Measurements from ENCODE around the gene ABCA4. TPM values are rescaled to one million over a fixed set of nuclear protein-coding genes. Genes with fewer than 3 reads are reported as not detected.

ABCA4 gene
- total RNA-seq, 1 experiment from 2014 or later: 1.5 TPM

GRCh38 chr1:94143809-94144176 lies 22.8 kb upstream of the ABCA4 start:
- Histone ChIP-seq H3K9me3 (ENCODE audit: control insufficient read depth, insufficient read depth, low read depth, low read length) (no peaks in the 10 kb centered on the region), H3K27ac (ENCODE audit: low read length) (peak overlapping the region; percentile 44; the same call in 1 of the 2 replicates), H3K36me3 (ENCODE audit: control insufficient read depth, insufficient read depth, low read length) (no peaks in the 10 kb centered on the region), H3K4me1 (ENCODE audit: control insufficient read depth, insufficient read depth, low read length) (peaks cover 7% of the 10 kb centered on the region), H3K4me3 (ENCODE audit: low read depth in 2 of 2, low read length in 2 of 2) (no peak overlapping the region), H3K27me3 (ENCODE audit: control insufficient read depth, insufficient read depth, low read length) (no peaks in the 10 kb centered on the region)
- ATAC-seq: no peak
- in situ Hi-C loops (cut with HindIII; ENCODE audit: low pct_unique_long_range_greater_than_20kb, low sequenced_read_pairs) (loop anchor here (10.0 kb wide), 1 partner anchor 69 kb away; no protein-coding TSS in a partner anchor), intact Hi-C loops (cut with micrococcal nuclease; ENCODE audit: unreplicated experiment) (no loop called here)
- ChIA-PET POLR2A (no interaction called here), CTCF (no interaction called here)
- no TSS peak for BruUV-seq (replicated peaks)
- DNase-seq (ENCODE audit: low read depth, low spot score): no peak
- TF ChIP-seq POLR2AphosphoS5 (IDR thresholded peaks at IDR 0.05; ENCODE audit: low read depth, low read length): no peak
- TF ChIP-seq, protein P1, sequence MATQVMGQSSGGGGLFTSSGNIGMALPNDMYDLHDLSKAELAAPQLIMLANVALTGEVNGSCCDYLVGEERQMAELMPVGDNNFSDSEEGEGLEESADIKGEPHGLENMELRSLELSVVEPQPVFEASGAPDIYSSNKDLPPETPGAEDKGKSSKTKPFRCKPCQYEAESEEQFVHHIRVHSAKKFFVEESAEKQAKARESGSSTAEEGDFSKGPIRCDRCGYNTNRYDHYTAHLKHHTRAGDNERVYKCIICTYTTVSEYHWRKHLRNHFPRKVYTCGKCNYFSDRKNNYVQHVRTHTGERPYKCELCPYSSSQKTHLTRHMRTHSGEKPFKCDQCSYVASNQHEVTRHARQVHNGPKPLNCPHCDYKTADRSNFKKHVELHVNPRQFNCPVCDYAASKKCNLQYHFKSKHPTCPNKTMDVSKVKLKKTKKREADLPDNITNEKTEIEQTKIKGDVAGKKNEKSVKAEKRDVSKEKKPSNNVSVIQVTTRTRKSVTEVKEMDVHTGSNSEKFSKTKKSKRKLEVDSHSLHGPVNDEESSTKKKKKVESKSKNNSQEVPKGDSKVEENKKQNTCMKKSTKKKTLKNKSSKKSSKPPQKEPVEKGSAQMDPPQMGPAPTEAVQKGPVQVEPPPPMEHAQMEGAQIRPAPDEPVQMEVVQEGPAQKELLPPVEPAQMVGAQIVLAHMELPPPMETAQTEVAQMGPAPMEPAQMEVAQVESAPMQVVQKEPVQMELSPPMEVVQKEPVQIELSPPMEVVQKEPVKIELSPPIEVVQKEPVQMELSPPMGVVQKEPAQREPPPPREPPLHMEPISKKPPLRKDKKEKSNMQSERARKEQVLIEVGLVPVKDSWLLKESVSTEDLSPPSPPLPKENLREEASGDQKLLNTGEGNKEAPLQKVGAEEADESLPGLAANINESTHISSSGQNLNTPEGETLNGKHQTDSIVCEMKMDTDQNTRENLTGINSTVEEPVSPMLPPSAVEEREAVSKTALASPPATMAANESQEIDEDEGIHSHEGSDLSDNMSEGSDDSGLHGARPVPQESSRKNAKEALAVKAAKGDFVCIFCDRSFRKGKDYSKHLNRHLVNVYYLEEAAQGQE (IDR thresholded peaks at IDR 0.05; ENCODE audit: insufficient read depth in 1 of 2, low read depth in 2 of 2, low read length in 1 of 2): no peak
- no peak for TF ChIP-seq TCF7L2 (IDR thresholded peaks at IDR 0.05; ENCODE audit: low read depth, low read length)
- no peak for TF ChIP-seq CTCF (IDR thresholded peaks at IDR 0.05)
- no peak for TF ChIP-seq SIN3A (IDR thresholded peaks at IDR 0.05; ENCODE audit: borderline replicate concordance, insufficient read depth, low read depth, low read length)

GRCh38 chr1:94143173-94143808 lies 22.3 kb upstream of the ABCA4 start:
- no TSS peak for BruUV-seq (replicated peaks)
- Histone ChIP-seq H3K9me3 (ENCODE audit: control insufficient read depth, insufficient read depth, low read depth, low read length) (no peaks in the 10 kb centered on the region), H3K27me3 (ENCODE audit: control insufficient read depth, insufficient read depth, low read length) (no peaks in the 10 kb centered on the region), H3K36me3 (ENCODE audit: control insufficient read depth, insufficient read depth, low read length) (no peaks in the 10 kb centered on the region), H3K4me3 (ENCODE audit: low read depth in 2 of 2, low read length in 2 of 2) (no peak overlapping the region), H3K4me1 (ENCODE audit: control insufficient read depth, insufficient read depth, low read length) (peaks cover 7% of the 10 kb centered on the region), H3K27ac (ENCODE audit: low read length) (peak overlapping the region; percentile 59; the same call in 1 of the 2 replicates)
- intact Hi-C loops (cut with micrococcal nuclease; ENCODE audit: unreplicated experiment): no loop called here
- in situ Hi-C loops (cut with HindIII; ENCODE audit: low pct_unique_long_range_greater_than_20kb, low sequenced_read_pairs): loop anchor here (10.0 kb wide), 1 partner anchor 68 kb away; no protein-coding TSS in a partner anchor
- ChIA-PET POLR2A (no interaction called here), CTCF (no interaction called here)
- TF ChIP-seq TCF7L2 (IDR thresholded peaks at IDR 0.05; ENCODE audit: low read depth, low read length) (no peak), POLR2AphosphoS5 (IDR thresholded peaks at IDR 0.05; ENCODE audit: low read depth, low read length) (no peak), SIN3A (IDR thresholded peaks at IDR 0.05; ENCODE audit: borderline replicate concordance, insufficient read depth, low read depth, low read length) (no peak), CTCF (IDR thresholded peaks at IDR 0.05) (no peak)
- TF ChIP-seq, protein P1 (IDR thresholded peaks at IDR 0.05; ENCODE audit: insufficient read depth in 1 of 2, low read depth in 2 of 2, low read length in 1 of 2): no peak
- DNase-seq (ENCODE audit: low read depth, low spot score) (no peak), ATAC-seq (no peak)

Measured in Panc1 (cell line).